Activated CD4-positive, alpha-beta T cell treated with anti-CD3 and anti-CD28 coated beads for 36 hours (primary cell): ENCODE results near the gene OGDH. TPM values are rescaled to one million over a fixed set of nuclear protein-coding genes. Genes with fewer than 3 reads are reported as not detected.
A peak's percentile ranks its signal among the peaks of the same experiment; 100 is the strongest.

Source experiments
- ATAC-seq: fragments of 200-7000 bp; cut with Tn5 transposase; one replicate; pipeline ENCODE4 v1.10.0; 2021; ENCODE audit warnings: mild to moderate bottlenecking, moderate library complexity
- CTCF ChIA-PET: fragments of 350-600 bp; sonication (Branson Sonifier 250); formaldehyde crosslinking; loops from one replicate; lab custom pipeline; 2021; ENCODE audit warnings: antibody characterized with exemption; lab: Charles Lee
- POLR2A ChIA-PET: fragments of 350-600 bp; sonication (Branson Sonifier 250); formaldehyde crosslinking; loops from one replicate; lab custom pipeline; 2021; ENCODE audit warnings: antibody characterized with exemption, inconsistent platforms; lab: Charles Lee
- DNase-seq: peaks from one replicate; pipeline ENCODE4 v3.0.0-alpha.2; 2020
- H3K27ac Mint-ChIP-seq: one replicate; pipeline ENCODE4 v1.8.0; 2021; ENCODE audit warnings: mixed read lengths
- H3K27me3 Mint-ChIP-seq: one replicate; pipeline ENCODE4 v1.8.0; 2021; ENCODE audit warnings: mixed read lengths
- H3K36me3 Mint-ChIP-seq: one replicate; pipeline ENCODE4 v1.8.0; 2021; ENCODE audit warnings: low read depth, mixed read lengths
- H3K4me1 Mint-ChIP-seq: one replicate; pipeline ENCODE4 v1.8.0; 2021; ENCODE audit warnings: mixed read lengths
- H3K4me3 Mint-ChIP-seq: one replicate; pipeline ENCODE4 v1.8.0; 2021; ENCODE audit warnings: mild to moderate bottlenecking, moderate library complexity, mixed read lengths
- H3K9me3 Mint-ChIP-seq: one replicate; pipeline ENCODE4 v1.8.0; 2021; ENCODE audit warnings: low read depth, mixed read lengths
- intact Hi-C, 2 experiments: fragments of 100-400 bp; cut with DNase I in 1 of 2; cut with micrococcal nuclease in 1 of 2; formaldehyde crosslinking; loops; one replicate each; pipeline versions ENCODE4 v1.14.2 to v1.15.1; 2022 to 2024; cut with DNase I, micrococcal nuclease
- total RNA-seq, 2 experiments: library from RNA; stranded (reverse); gene quantifications; one replicate each; pipeline ENCODE4 v1.2.3, GENCODE V29; 2021

The OGDH gene
- total RNA-seq, 2 experiments from 2014 or later = 80.3 to 90.1 TPM

DNA sequence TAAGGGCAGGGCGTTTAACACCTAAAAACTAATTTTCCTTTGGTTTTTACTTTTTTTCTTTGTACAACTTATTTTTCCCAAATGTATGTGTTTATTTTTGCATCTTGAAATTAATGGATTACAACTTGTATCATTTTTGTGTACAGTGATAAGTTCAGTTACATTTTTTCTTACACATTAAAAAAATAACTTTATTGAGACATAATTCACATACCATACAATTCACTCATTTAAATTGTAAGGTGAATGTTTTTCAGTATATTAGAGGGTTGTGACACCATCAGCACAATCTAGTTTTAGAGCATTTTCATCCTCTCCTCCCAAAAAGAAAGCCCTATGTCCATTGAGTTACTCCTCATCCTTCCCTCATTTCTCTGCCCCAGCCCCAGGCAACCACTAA, 11.6 kb downstream of the OGDH start:
- intact Hi-C loops = no loop called here
- DNase-seq = no peak
- peak overlapping the region; percentile 17 for H3K4me3 Mint-ChIP-seq
- H3K27me3 Mint-ChIP-seq = no peaks in the 10 kb centered on the region
- H3K9me3 Mint-ChIP-seq = no peaks in the 10 kb centered on the region
- H3K27ac Mint-ChIP-seq = peak overlapping the region; percentile 95
- ChIA-PET CTCF (interaction anchor here (1.0 to 3.3 kb wide), 7 partner anchors 12 to 53 kb away, joined by 3 to 19 read pairs (median 5); partner anchors contain the start of gene OGDH), POLR2A (interaction anchor here (1.2 to 1.8 kb wide), 3 partner anchors 16 to 268 kb away, joined by 4 to 29 read pairs (median 14); no protein-coding TSS in a partner anchor)
- peaks cover 87% of the 10 kb centered on the region for H3K4me1 Mint-ChIP-seq
- H3K36me3 Mint-ChIP-seq = peaks cover 24% of the 10 kb centered on the region
- no peak for ATAC-seq

DNA sequence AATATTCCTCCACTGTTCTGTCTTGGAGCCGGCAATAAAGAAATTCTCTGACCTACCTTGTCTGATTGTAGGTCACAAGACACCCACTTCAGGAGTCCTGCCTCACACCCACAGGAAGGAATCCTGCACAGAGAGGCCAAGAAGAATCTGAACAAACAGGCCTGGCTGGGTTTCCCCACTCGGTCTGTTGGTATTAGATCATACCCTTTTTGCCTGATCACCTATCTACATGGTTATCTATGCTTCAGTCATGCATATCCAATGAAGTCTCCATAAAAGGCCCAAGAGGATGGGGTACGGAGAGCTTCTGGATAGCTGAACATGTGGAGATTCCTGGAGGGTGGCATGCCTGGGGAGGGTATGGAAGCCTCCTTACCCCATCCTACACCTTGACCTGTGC, 12.3 kb downstream of the OGDH start:
- POLR2A ChIA-PET = no interaction called here
- no peaks in the 10 kb centered on the region for H3K27me3 Mint-ChIP-seq
- no peaks in the 10 kb centered on the region for H3K9me3 Mint-ChIP-seq
- CTCF ChIA-PET = interaction anchor here (0.8 kb wide), 1 partner anchor 10 kb away, joined by 3 read pairs; no protein-coding TSS in a partner anchor
- ATAC-seq (no peak), DNase-seq (peak; percentile 46)
- peak overlapping the region; percentile 17 for H3K4me3 Mint-ChIP-seq
- H3K27ac Mint-ChIP-seq = peak overlapping the region; percentile 95
- peaks cover 27% of the 10 kb centered on the region for H3K36me3 Mint-ChIP-seq
- peaks cover 91% of the 10 kb centered on the region for H3K4me1 Mint-ChIP-seq
- intact Hi-C loops = no loop called here

DNA sequence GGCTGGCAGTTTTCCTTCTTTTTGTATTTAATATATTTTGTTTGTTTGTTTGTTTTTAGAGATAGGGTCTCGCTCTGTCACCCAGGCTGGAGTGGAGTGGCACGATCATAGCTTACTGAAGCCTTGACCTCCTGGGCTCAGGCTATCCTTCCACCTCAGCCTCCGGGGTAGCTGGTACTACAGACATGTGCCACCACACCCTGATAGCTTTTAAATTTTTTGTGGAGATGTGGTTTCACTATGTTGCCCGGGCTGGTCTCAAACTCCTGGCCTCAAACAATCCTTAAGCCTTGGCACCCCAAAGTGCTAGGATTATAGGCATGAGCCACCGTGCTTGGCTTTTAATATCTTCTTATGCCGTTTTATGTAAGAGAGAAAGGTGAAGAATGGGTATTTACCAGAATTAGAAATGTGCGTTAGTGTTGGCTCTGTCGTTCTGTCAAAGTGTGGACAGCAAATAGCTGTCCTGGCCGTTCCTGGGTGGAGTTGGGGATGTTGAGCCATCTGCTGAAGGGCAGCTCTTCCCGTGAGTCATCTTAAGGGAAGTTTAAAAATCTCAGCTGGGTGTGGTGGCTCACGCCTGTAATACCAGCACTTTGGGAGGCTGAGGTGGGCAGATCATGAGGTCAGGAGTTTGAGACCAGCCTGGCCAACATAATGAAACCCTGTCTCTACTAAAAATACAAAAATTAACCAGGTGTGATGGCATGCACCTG, 14.8 kb downstream of the OGDH start:
- Mint-ChIP-seq H3K27me3 (no peaks in the 10 kb centered on the region), H3K4me1 (peaks cover 92% of the 10 kb centered on the region), H3K36me3 (peaks cover 44% of the 10 kb centered on the region), H3K27ac (peak overlapping the region; percentile 83), H3K9me3 (no peaks in the 10 kb centered on the region), H3K4me3 (no peak overlapping the region)
- ChIA-PET POLR2A (interaction anchor here (1.7 kb wide), 1 partner anchor 13 kb away, joined by 9 read pairs; no protein-coding TSS in a partner anchor), CTCF (interaction anchor here (0.9 to 1.6 kb wide), 5 partner anchors 12 to 246 kb away, joined by 4 to 10 read pairs (median 8); no protein-coding TSS in a partner anchor)
- DNase-seq (no peak), ATAC-seq (no peak)
- intact Hi-C loops = no loop called here

DNA sequence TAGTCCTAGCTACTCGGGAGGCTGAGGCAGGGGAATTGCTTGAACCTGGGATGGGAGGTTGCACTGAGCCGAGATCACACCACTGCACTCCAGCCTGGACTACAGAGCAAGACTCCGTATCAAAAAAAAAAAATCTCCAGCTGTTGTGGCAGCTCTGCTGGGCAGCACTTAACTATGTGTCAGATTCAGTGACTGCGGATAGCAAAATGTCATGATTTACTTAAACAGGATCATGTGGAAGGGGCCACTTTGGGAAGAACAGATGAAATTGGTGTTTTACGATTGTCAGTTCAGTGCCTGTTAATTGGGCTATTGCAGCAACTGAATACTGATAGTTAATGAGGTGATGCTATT, 15.3 kb downstream of the OGDH start:
- peaks cover 97% of the 10 kb centered on the region for H3K4me1 Mint-ChIP-seq
- POLR2A ChIA-PET = interaction anchor here (1.7 kb wide), 1 partner anchor 12 kb away, joined by 9 read pairs; no protein-coding TSS in a partner anchor
- CTCF ChIA-PET = interaction anchor here (1.4 to 1.6 kb wide), 4 partner anchors 12 to 19 kb away, joined by 6 to 10 read pairs (median 8); no protein-coding TSS in a partner anchor
- intact Hi-C loops = loop anchor here (1.0 kb wide), 1 partner anchor 17 kb away; no protein-coding TSS in a partner anchor
- peak overlapping the region; percentile 25 for H3K27ac Mint-ChIP-seq
- no peak overlapping the region for H3K4me3 Mint-ChIP-seq
- ATAC-seq (no peak), DNase-seq (no peak)
- peaks cover 46% of the 10 kb centered on the region for H3K36me3 Mint-ChIP-seq
- H3K9me3 Mint-ChIP-seq = no peaks in the 10 kb centered on the region
- no peaks in the 10 kb centered on the region for H3K27me3 Mint-ChIP-seq

GRCh38 chr7:44622342-44623151, 16.1 kb downstream of the OGDH start:
- H3K36me3 Mint-ChIP-seq = peaks cover 46% of the 10 kb centered on the region
- ATAC-seq (peak; percentile 90), DNase-seq (peak; percentile 72)
- peak overlapping the region; percentile 94 for H3K27ac Mint-ChIP-seq
- ChIA-PET CTCF (interaction anchor here (1.2 to 1.6 kb wide), 2 partner anchors 15 to 27 kb away, joined by 3 to 7 read pairs; no protein-coding TSS in a partner anchor), POLR2A (interaction anchor here (0.5 to 1.5 kb wide), 5 partner anchors 9 to 396 kb away, joined by 4 to 8 read pairs (median 6); partner anchors contain the start of gene OGDH)
- H3K27me3 Mint-ChIP-seq = no peaks in the 10 kb centered on the region
- H3K4me1 Mint-ChIP-seq = peaks cover 90% of the 10 kb centered on the region
- intact Hi-C loops = loop anchor here (1.0 kb wide), 1 partner anchor 16 kb away; no protein-coding TSS in a partner anchor
- no peaks in the 10 kb centered on the region for H3K9me3 Mint-ChIP-seq
- H3K4me3 Mint-ChIP-seq = peak overlapping the region; percentile 50

DNA sequence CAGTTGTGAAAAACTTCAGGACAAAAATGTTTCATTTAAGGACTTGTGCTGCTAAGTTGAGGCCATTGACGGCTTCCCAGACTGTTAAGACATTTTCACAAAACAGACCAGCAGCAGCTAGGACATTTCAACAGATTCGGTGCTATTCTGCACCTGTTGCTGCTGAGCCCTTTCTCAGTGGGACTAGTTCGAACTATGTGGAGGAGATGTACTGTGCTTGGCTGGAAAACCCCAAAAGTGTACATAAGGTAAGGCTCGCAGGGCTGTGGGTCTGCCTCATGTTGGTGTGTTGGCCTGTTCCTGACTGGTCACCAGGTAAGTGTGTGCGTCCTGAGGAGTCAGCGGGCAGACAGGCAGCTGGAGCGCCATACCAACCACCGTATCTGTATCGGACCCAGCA, 17.9 kb downstream of the OGDH start:
- peak overlapping the region; percentile 11 for H3K4me3 Mint-ChIP-seq
- H3K4me1 Mint-ChIP-seq = peaks cover 78% of the 10 kb centered on the region
- DNase-seq = no peak
- H3K27ac Mint-ChIP-seq = peak overlapping the region; percentile 94
- peaks cover 46% of the 10 kb centered on the region for H3K36me3 Mint-ChIP-seq
- no peak for ATAC-seq
- H3K27me3 Mint-ChIP-seq = no peaks in the 10 kb centered on the region
- POLR2A ChIA-PET = interaction anchor here (0.7 to 2.2 kb wide), 5 partner anchors 9 to 291 kb away, joined by 3 to 10 read pairs (median 5); no protein-coding TSS in a partner anchor
- H3K9me3 Mint-ChIP-seq = no peaks in the 10 kb centered on the region
- intact Hi-C loops = loop anchor here (1.0 kb wide), 1 partner anchor 9 kb away; no protein-coding TSS in a partner anchor
- CTCF ChIA-PET = interaction anchor here (0.5 to 2.4 kb wide), 5 partner anchors 12 to 224 kb away, joined by 4 to 14 read pairs (median 5); partner anchors contain the start of gene H2AZ2

GRCh38 chr7:44625526-44626471, 19.4 kb downstream of the OGDH start:
- peaks cover 78% of the 10 kb centered on the region for H3K4me1 Mint-ChIP-seq
- ChIA-PET CTCF (interaction anchor here (0.6 to 2.4 kb wide), 4 partner anchors 11 to 45 kb away, joined by 3 to 14 read pairs (median 8); partner anchors contain the start of gene OGDH), POLR2A (interaction anchor here (2.2 kb wide), 1 partner anchor 8 kb away, joined by 10 read pairs; no protein-coding TSS in a partner anchor)
- no peak overlapping the region for H3K4me3 Mint-ChIP-seq
- H3K27ac Mint-ChIP-seq = peak overlapping the region; percentile 31
- H3K27me3 Mint-ChIP-seq = no peaks in the 10 kb centered on the region
- intact Hi-C loops = no loop called here
- no peaks in the 10 kb centered on the region for H3K9me3 Mint-ChIP-seq
- peaks cover 45% of the 10 kb centered on the region for H3K36me3 Mint-ChIP-seq
- DNase-seq = no peak
- ATAC-seq = no peak

DNA sequence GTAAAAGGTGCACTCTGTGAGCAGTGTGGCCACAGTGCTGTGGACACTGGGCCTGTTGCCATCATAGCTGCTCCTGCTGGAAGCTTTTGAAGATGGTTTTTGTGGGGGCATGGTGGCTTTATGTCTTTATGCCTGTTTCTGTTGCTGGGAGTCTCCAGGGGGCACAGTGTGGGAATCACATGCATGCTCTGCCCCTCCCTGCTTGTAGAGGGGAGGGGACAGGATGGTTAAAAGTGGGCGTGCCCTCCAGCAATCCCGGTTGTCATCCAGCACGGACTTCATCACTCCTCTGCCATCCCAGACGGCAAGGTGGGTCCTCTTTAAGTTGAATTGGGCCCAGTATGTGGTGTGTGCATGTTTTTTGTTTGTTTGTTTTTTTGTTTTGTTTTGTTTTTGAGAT, 20.2 kb downstream of the OGDH start:
- DNase-seq = no peak
- no peaks in the 10 kb centered on the region for H3K27me3 Mint-ChIP-seq
- peaks cover 49% of the 10 kb centered on the region for H3K36me3 Mint-ChIP-seq
- peaks cover 78% of the 10 kb centered on the region for H3K4me1 Mint-ChIP-seq
- peak overlapping the region; percentile 31 for H3K27ac Mint-ChIP-seq
- H3K4me3 Mint-ChIP-seq = no peak overlapping the region
- no peak for ATAC-seq
- ChIA-PET CTCF (no interaction called here), POLR2A (no interaction called here)
- H3K9me3 Mint-ChIP-seq = no peaks in the 10 kb centered on the region
- intact Hi-C loops = no loop called here

- Mint-ChIP-seq H3K4me1 (peaks cover 78% of the 10 kb centered on the region), H3K4me3 (no peak overlapping the region), H3K27ac (peak overlapping the region; percentile 73), H3K27me3 (no peaks in the 10 kb centered on the region), H3K36me3 (peaks cover 50% of the 10 kb centered on the region), H3K9me3 (no peaks in the 10 kb centered on the region)
- CTCF ChIA-PET = interaction anchor here (0.7 to 1.2 kb wide), 2 partner anchors 8 to 65 kb away, joined by 3 to 4 read pairs; no protein-coding TSS in a partner anchor
- intact Hi-C loops = loop anchor here in 1 of 2 experiments (5.0 kb wide), 1 partner anchor 567 kb away; no protein-coding TSS in a partner anchor
- ATAC-seq (no peak), DNase-seq (no peak)
- POLR2A ChIA-PET = no interaction called here
Observed at GRCh38 chr7:44629829-44630522, 23.5 kb downstream of the OGDH start.
